HG02885 (cell line): ENCODE data around the gene LCOR.

Experiments used
- ATAC-seq: cut with Tn5 transposase; IDR thresholded peaks from one replicate; pipeline ENCODE4 v1.9.1; 2021; ENCODE audit warnings: mild to moderate bottlenecking; ENCODE audit not compliant: unreplicated experiment, poor library complexity

LCOR gene

DNA sequence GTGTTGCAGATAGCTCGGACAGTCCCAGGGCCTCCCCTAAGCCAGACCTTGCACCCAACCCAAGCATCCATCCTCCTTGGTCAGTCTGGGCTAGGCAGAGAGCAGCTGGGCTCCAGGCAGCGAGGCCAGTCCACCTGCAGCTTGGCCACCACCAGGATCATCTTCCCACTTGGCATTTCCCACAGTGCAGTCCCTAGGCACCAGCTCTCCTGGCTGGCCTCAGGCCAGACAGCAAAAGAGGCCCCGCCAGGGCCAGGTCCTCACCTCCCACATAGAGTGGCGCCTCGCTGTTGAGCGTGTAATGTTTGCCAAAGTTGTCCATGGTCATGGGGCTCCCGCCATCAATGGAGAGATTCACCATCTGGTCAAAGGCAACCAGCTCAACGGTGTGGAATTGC, 171.7 kb downstream of the LCOR start:
- ATAC-seq = no peak

DNA sequence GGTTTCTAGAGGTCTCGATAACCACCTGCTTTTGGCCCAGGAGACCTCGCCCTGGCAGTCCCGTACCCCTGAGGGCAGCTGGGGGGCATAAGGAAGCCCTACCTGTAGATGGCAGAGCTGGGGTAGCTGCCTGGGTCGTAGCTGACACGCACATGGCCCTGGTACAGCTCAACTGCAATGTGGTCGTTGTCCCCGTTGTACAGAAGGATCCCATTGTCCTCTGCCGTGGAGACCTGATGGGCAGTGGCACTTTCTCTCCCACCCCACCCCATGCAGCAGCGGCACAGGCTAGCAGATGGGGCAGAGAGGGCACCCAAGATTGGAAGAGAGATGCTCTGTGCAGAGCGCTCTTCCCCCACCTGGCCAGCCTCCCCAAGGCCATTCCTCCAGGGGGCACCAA, 172.5 kb downstream of the LCOR start:
- no peak for ATAC-seq

DNA sequence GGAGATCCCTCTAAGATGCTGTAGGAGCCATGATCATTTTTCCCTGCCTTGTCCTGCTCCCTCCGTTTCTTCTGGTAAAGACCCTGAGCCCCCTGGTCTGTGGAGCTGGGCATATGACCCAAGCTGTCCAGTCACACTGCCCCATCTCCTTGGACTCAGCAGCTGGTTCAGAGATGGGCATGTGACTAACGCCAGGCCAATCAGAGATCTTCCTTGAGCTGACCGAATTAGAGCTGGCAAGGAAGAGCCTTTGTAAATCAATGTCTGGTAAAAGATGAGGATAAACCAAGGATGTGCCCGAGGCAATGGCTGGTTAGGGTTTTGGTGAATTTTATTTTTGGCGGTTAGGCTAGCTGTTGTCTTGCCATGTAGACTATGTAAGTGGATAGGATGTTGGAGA, 173.3 kb downstream of the LCOR start:
- no peak for ATAC-seq

DNA sequence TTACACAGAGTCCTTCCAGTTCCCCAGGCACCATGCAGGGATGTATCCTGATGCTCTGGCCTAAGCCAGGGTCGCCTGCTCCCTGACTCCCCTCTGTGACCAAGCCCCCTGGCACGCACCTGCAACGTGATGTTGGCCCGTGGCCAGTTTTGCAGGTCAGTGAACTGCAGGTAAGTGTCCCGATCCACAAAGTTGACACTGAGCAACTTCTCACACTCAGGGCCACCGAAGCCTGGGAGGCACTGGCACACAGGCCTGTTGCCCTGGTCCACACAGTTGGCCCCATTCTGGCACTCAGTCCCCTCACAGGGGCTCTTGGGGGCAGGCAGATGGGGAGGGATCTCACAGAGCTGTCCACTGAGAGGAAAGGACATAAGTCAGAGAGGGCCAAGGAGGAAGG, 174.3 kb downstream of the LCOR start:
- ATAC-seq = no peak

DNA sequence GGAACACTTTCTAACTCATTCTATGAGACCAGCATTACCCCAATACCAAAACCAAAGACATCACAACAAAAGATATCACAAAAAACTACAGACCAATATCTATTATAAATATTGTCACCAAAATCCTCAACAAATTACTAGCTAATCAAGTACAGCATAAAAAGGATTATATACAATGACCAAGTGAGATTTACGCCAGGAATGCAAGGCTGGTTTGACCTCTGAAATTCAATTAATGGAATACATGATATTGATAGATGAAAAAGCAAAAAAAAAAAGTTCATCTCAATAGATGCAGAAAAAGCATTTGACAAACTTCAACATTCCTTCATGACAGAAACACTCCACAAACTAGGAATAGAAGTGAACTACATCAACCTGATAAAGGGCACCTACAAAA, 175.3 kb downstream of the LCOR start:
- no peak for ATAC-seq

DNA sequence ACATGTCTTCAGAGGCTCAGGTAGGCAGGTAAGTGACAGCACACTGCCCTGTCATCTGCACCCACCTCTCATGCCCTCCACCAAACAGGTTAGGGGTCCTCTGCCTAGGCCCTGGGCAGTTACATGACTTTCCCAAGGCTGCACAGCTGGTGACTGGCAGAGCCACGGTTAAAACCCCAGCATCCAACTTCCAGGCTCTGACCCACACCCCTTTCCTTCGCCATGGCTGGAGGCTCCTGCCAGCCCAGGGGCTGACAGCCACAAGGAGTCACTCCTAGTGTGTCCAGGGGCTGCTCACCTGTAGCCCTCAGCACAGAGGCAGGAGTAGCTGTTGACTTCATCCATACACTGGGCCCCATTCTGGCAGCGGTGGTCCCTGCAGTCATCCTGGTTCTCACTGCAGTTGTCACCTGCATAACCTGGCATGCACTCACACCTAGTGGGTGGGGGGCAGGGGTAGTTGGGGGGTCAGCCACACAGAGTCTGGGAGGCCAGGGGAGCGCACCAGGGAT, 178.7 kb downstream of the LCOR start:
- no peak for ATAC-seq

DNA sequence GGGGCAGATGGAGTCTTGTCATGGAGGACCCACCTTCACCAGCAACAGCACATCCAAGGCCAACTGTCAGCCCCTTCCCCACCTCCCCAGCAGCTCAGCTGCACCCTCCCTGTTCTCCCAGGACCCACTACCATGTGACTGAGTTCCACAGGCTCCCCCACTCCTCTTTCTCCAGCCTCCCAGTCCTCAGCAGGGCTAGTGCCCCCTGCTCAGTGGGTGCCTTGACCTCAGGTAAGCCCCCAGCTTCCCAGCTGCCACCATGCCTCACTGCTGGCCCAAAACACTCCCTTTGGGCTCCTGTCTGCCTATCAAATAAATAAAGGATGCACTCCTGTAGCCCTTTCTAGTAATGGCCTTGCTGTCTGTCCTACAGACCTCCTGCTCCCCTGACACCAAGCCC, 179.3 kb downstream of the LCOR start:
- no peak for ATAC-seq

DNA sequence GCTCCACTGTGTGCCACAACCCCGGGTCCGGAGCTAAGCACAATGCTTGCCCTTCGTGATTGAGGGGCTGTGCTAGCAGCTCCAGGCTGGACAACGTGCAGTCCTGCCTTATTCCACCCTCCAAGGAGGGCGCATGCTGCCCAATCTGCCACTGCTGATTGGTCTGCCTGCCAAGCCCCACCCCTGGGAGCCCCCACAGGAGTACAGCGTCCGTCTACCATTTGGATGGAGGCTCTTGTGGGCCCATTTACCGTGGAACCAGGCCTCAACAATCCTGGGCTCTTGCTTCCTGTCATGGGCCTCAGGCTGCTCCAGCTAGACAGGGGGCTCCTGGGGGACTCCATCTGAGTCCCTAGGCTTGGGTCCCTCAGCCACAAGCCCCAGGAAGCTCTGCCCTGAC, 180.4 kb downstream of the LCOR start:
- no peak for ATAC-seq

DNA sequence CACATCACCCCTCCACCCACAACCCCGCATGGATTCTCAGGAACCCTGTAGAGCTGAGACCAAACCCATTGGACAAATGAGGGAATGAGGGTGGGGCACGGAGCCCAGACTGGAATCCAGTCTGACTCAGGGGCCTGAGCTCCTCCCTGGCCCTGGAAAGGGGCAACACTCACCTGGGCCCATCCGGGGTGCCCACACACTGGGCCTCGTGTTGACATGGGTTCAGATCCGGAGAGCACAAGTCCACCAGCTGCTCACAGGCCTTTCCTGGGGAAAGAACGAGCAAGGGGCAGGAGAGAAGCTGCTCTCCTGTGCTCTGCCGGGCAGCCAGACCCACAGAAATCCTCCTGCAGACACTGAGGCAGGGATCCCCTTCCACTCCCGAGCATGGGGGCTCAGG, 181.5 kb downstream of the LCOR start:
- ATAC-seq = no peak

DNA sequence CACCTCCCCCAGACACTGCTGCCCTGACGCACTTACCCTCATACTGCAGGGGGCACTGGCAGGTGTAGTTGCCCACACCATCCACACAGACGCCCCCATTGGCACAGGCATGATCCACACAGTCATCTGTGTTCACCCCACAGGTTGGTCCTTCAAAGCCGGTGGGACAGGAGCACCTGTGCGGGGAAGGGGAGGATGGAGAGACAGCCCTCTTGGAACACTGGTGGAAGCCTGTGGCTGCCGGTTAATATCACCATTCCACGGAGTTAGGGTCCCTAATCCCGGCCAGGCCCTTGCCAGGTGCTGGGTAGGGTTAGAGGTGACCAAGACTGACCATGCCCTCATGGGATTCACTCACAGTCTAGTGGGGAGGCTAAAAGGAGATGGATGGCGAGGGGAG, 181.9 kb downstream of the LCOR start:
- no peak for ATAC-seq

DNA sequence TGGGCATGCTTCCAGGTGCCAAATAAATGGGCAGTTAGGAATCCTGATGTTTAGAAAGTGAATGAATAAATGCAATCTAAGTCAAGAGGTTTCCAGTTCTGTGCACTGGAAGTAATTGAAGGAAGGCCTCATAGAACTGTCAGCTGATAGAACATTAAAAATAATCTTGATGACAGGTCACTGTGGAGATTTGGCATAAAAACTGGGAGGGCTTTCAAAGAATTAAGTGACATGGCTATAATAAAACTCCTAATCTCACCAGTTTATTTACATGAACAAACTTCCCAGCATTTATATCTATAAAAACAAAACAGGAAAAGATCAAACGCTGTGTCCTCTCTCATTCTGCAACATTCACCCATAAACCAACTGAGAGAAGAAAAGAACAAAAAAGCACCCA, 183.1 kb downstream of the LCOR start:
- no peak for ATAC-seq

DNA sequence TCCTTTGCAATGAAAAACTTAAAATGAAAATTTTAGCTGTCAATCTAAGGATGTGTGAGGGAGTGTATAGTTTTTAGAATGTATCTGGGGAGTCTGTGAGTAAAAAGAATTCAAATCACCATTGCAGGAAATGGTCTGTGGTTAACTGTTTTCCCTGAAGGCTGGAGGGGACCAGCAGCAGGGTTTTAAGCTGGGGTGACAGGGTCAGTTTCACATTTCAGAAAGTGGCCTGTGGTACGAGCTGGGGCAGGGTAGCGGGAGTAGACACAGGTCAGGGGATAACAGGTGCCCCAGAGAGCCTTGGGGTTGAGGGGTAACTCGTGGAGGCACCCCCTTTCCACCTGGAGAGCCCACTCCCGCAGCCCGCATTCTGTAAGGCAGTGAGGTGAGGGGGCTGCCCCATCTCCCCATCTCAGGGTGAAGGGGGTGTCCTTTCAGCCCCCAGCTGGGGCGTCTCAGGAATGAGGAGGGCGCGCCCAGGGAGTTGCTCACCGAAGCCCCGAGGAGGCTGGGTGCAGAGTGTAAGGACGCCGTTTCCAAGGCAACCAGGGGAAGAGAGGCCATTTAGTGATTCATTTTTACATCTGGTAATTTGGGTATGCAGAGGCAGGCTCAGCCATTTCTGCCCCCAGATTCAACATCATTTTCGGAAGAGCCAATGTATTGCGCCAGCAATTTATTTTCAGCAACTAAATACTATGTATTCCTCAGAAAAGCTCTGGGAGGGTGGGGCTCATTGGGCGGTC, 184.8 kb downstream of the LCOR start:
- ATAC-seq = peak; percentile 72

DNA sequence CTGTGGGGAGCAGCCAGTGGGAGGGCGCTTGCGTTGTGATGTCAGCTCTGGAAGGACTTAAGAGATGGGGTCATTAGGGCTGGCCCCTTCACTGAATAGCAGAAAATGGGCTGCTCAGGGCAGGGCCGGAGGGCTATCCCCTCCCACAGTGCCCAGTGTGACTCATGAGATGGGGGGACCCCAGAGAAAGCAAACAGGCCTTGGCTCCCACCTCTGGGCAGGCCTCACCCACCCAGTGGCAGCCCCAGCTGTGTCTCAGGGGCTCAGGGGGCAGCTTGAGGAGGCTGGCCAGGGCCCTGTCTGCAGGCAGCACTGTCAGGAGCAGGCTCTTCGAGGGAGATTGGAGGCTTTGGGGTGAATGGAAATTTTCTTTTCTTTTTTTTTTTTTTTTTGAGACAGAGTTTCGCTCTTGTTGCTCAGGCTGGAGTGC, 185.4 kb downstream of the LCOR start:
- no peak for ATAC-seq

DNA sequence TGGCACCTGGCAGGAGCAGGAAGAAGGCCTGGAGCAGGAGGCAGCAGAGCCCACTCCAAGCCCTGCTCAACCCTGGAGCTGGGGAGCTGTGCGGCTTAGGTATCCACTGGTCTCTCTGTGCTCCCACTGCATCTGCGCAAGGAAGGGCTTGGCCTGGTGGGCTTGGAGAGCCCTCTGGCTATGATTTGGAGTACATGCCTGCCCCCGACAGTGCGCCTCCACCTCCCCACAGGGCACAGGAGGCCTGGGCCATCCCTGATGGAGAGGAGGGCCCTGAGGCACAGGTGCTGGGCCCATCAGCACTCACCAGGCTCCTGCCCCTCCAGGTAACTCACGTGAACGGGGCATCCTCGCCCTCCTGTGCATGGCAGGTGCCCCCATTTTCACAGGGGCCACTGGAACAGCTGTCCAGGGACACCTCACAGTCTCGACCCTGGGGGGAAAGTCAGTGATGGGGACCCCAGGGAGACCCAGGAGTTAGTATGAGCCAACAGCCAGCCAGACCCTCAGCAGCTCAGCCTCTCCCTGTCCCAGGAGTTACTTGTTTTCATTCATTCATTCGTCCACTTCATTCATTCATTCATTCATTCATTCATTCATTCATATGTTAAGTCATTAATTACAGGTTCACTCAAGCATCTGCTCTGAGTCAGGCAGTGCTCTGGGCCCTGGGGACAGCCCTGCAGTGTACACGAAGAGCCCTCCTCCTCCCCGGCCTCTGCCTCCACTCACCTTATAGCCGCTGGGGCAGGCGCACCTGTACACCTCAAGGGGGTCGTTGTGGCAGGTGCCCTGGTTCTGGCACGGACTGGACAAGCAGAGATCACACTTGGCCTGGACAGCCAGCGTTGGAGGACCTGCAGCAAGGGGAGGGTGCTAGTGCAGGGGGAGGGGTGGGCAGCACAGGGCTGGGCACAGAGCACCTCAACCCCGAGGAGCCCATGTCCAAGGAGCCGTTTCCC, 186.4 kb downstream of the LCOR start:
- ATAC-seq = no peak

DNA sequence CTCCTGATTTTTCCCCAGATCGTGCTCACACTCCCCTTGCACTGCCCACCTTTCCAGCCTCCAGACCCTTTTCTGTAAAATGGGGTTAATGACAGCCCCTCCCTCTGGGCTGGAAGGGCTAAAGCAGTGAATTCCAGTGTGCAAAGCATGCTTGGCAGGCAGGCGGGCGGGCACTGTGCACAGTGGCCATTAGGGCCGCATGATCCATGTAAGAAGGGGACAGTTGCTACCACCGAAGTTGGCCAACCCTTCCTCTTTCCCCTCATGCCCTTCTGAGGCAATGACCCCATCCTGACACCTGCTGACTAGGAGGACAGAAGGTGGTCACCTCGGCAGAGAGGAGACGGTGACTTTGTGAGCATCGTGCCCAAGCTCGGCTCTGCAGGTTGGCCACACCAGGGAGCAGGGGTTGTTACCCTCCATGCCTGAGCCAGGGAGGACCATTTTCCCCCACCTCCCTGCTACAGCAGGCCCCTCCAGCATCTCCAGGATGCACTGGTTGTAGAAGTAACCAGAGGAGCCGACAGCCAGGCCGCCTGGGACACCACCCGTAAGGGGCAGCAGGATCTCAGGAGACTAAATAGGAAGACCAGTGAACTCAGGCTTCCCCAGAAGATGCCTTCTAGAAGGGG, 187.2 kb downstream of the LCOR start:
- ATAC-seq = no peak

DNA sequence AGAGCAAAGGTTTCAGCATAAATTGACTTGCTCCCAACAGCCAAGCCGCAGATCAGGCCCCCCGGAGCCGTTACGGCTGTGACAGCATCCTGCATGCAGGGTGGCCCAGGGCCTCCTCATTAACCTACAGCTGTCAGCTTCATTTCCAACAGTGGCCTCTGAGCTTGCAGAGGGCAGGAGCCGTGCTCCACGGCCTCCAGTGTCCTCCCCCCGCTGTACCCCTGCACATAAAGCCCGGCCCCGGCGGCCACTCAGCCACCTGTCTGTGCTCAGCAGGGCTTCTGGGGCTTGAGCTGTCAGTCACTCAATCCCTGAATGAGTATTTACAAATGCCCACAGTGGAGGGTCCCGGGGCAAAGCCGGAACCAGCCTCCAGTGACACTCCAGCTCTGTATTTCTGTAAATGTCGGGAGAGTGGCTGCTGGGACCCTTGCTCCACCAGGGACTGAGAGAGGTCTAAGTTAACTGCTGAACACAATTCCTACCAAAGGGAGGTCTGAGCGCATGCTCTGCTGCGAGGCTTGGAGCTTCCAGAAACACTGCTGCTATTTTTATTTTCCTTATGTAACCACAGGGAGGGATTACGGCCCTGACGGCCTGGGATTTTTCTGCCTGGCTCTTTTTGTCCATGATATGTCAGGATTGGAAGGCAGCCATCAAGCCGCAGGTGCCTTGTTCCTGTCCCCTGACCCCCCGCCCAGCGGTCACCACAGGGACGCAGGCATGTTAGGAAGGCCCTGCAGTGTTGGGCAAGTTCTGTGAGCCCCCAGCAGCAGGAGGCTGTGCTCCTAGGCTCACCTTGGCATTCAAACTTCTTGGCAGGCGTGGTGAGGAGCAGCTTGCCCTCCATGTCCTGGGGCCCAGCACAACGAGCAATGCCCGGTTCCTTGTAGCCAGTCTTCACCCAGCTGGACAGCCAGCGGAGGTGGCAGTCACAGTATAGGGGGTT, 188.6 kb downstream of the LCOR start:
- no peak for ATAC-seq

DNA sequence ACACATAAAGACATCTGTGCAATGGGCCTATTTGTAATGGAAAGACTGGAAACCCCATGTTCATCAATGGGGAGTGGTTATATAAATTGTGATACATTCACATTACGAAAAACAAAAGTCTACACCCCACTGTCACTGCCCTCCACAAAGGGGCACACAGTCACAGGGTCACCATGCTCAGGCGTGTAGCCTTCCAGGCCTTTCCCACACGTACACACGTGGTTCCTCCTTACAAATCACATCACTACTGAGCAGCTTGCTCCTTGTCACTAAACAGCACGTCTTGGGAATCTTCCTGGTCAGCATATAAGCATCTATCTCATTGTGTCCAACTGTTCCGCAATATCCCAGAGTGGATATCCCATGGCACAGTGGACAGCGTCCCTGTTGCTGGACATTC, 190.5 kb downstream of the LCOR start:
- ATAC-seq = no peak

DNA sequence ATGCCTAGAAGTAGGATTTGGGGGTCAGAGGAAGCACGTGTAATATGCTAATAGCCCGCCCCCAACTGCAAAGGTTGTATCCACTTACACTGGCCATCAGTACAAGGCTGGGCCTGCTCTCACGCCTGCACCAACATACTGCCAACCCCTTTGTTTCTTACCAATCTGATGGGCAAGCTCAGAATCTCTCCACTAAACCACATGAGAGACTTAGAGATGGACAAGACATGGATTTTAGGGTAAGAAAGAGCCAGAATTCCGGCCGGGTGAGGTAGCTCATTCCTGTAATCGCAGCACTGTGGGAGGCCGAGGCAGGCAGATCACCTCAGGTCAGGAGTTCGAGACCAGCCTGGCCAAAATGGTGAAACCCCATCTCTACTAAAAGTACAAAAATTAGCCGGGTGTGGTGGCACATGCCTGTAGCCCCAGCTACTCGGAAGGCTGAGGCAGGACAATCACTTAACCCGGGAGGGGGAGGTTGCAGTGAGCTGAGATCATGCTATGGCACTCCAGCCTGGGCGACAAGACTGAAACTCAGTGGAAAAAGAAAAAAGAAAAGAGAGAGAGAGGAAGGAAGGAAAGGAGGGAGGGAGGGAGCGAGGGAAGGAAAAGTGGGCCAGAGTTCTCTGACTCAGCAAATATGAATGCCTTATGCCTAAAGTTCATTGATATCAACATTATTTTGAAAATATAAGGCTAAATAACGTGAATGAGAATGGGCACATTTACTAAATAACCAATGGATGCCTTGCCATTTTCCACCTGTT, 191.5 kb downstream of the LCOR start:
- ATAC-seq = no peak
